ENCODE data around the gene TCTN1. TPM values are rescaled to one million over a fixed set of nuclear protein-coding genes. Genes with fewer than 3 reads are reported as not detected.

Gene TCTN1
- total and polyA plus RNA-seq, 2 of the 13 experiments (the other 11 are each of a cell fraction or from before 2014, with no cell fraction given) = 13.6 to 16.0 TPM

- no TSS peak for BruUV-seq (replicated peaks)
- Histone ChIP-seq H3K4me2 (ENCODE audit: low read depth, low read length) (no peak overlapping the region), H2AFZ (ENCODE audit: low read length) (no peak overlapping the region), H3K4me1 (ENCODE audit: insufficient read depth, low read length) (peaks cover 11% of the 10 kb centered on the region), H3K9ac (ENCODE audit: insufficient read depth, low read depth, low read length) (no peak overlapping the region), H3K79me2 (ENCODE audit: insufficient read depth, low read length) (no peaks in the 10 kb centered on the region), H3K9me3 (ENCODE audit: low read length) (no peaks in the 10 kb centered on the region), H3K27me3 (ENCODE audit: control insufficient read depth in 1 of 2, insufficient read depth in 2 of 2, low read length in 2 of 2) (peaks cover 0 to 1% of the 10 kb centered on the region in 2 experiments; a peak in 1 of 5 replicates), H3K4me3 (replicated peaks in 1 of 3; ENCODE audit: insufficient read depth in 1 of 3, low read depth in 2 of 3, low read length in 3 of 3) (no peak overlapping the region), H3K36me3 (replicated peaks in 1 of 2; ENCODE audit: control insufficient read depth in 1 of 2, insufficient read depth in 2 of 2, low read length in 2 of 2) (no peaks in the 10 kb centered on the region), H4K20me1 (ENCODE audit: insufficient read depth, low read length) (no peaks in the 10 kb centered on the region), H3K27ac (ENCODE audit: extremely low read length, insufficient read depth, low read length) (no peak overlapping the region)
- in situ Hi-C loops (cut with HindIII; ENCODE audit: extremely low pct_ligation_motif_present, low pct_unique_long_range_greater_than_20kb) (no loop called here), intact Hi-C loops (cut with micrococcal nuclease; ENCODE audit: unreplicated experiment) (no loop called here)
- POLR2A ChIA-PET = no interaction called here
- WGBS (ENCODE audit: low lambda C conversion rate) = 38% methylated on average over 4 of the region's 4 CpGs
- ATAC-seq (no peak), DNase-seq (ENCODE audit: low spot score) (no peak), FAIRE-seq (no peak)
- CTCF ChIA-PET (ENCODE audit: low intra/inter-chr PET ratio, low total read pairs) = no interaction called here
- TF ChIP-seq ZNF800 (CRISPR knock-in tag; IDR thresholded peaks at IDR 0.05) = no peak
- TF ChIP-seq IRF1 (CRISPR knock-in tag; IDR thresholded peaks at IDR 0.05; ENCODE audit: low read depth) = no peak
- TF ChIP-seq GRHL1 (CRISPR knock-in tag; conservative IDR thresholded peaks at IDR 0.05) = no peak
Observed at GRCh38 chr12:110670161-110670701, 56.3 kb downstream of the TCTN1 start.
